Cardiac fibroblast (primary cell): Measurements from ENCODE around the gene ZDHHC3.
A peak's percentile ranks its signal among the peaks of the same experiment; 100 is the strongest.

Experiments
- DNase-seq, 2 donors: peaks; one replicate each; pipeline versions ENCODE4 v3.0.0 to v3.0.0-alpha.2; 2010; ENCODE audit warnings: low read depth in 2 of 2
- H3K4me3 ChIP-seq, 2 donors: replicated peaks in 1 of 2; 1 replicate in 1 of 2; 2 replicates in 1 of 2; pipeline ENCODE4 v1.5.1; 2011; ENCODE audit warnings: low read depth in 2 of 2, low read length in 2 of 2, mild to moderate bottlenecking in 2 of 2, moderate library complexity in 1 of 2
- CTCF ChIP-seq: IDR thresholded peaks from one replicate; pipeline ENCODE4 v1.5.1; 2011; ENCODE audit warnings: low read depth, mild to moderate bottlenecking, low read length, inconsistent platforms

The ZDHHC3 gene

GRCh38 chr3:44931791-44932190 lies 44.2 kb downstream of the ZDHHC3 start:
- no peak overlapping the region for H3K4me3 ChIP-seq
- no peak for DNase-seq
- TF ChIP-seq CTCF, result no peak

GRCh38 chr3:44930911-44931310 lies 45.1 kb downstream of the ZDHHC3 start:
- H3K4me3 ChIP-seq, result no peak overlapping the region
- no peak for DNase-seq
- TF ChIP-seq CTCF, result no peak

- no peak for DNase-seq
- no peak overlapping the region for H3K4me3 ChIP-seq
- no peak for TF ChIP-seq CTCF
Observed at GRCh38 chr3:44929782-44930181, 46.2 kb downstream of the ZDHHC3 start.

- DNase-seq, result no peak
- TF ChIP-seq CTCF, result no peak
- no peak overlapping the region for H3K4me3 ChIP-seq
Observed at GRCh38 chr3:44927371-44927770, 48.6 kb downstream of the ZDHHC3 start.

- no peak for TF ChIP-seq CTCF
- no peak for DNase-seq
- no peak overlapping the region for H3K4me3 ChIP-seq
Observed at GRCh38 chr3:44926921-44927320, 49.1 kb downstream of the ZDHHC3 start.

GRCh38 chr3:44926172-44926571 lies 49.8 kb downstream of the ZDHHC3 start:
- TF ChIP-seq CTCF, result no peak
- no peak for DNase-seq
- no peak overlapping the region for H3K4me3 ChIP-seq

GRCh38 chr3:44924457-44925084 lies 51.4 kb downstream of the ZDHHC3 start:
- no peak for DNase-seq
- peak; percentile 3 for TF ChIP-seq CTCF
- H3K4me3 ChIP-seq, result no peak overlapping the region
